Measurements from ENCODE around the gene MINPP1. TPM values are rescaled to one million over a fixed set of nuclear protein-coding genes. Genes with fewer than 3 reads are reported as not detected.

Gene MINPP1
- total and polyA plus RNA-seq, 2 experiments from 2014 or later: 46.0 to 56.1 TPM

GRCh38 chr10:87578160-87578841 is 73.6 kb downstream of the MINPP1 start:
- no peaks in the 10 kb centered on the region for H3K9me2 ChIP-seq (replicated peaks; ENCODE audit: insufficient read depth)
- H3K27me3 ChIP-seq: no peaks in the 10 kb centered on the region
- TF ChIP-seq EZH2 (IDR thresholded peaks at IDR 0.05; ENCODE audit: borderline replicate concordance) (no peak), CTCF (IDR thresholded peaks at IDR 0.05; ENCODE audit: poor library complexity) (no peak), EZH2phosphoT487 (IDR thresholded peaks at IDR 0.05; ENCODE audit: low read depth, severe bottlenecking, unreplicated experiment) (no peak)
- peak overlapping the region; percentile 10 for H2AFZ ChIP-seq
- no peaks in the 10 kb centered on the region for H3K36me3 ChIP-seq (replicated peaks; ENCODE audit: insufficient read depth, low read depth)
- DNase-seq (ENCODE audit: low spot score): no peak
- H3K27ac ChIP-seq: peak overlapping the region; percentile 56
- no peaks in the 10 kb centered on the region for H4K20me1 ChIP-seq (ENCODE audit: insufficient read depth, poor library complexity, severe bottlenecking)
- 70% methylated on average over 5 of the region's 5 CpGs for WGBS (ENCODE audit: low lambda C conversion rate, missing lambda C conversion rate)
- H3K4me3 ChIP-seq: no peak overlapping the region
- H3K79me2 ChIP-seq: no peaks in the 10 kb centered on the region
- H3K4me2 ChIP-seq: peak overlapping the region; percentile 39
- H3K9me3 ChIP-seq (ENCODE audit: low read depth): no peaks in the 10 kb centered on the region
- H3K4me1 ChIP-seq (ENCODE audit: insufficient read depth): peaks cover 13% of the 10 kb centered on the region

GRCh38 chr10:87578842-87579401 is 74.2 kb downstream of the MINPP1 start:
- H3K4me2 ChIP-seq: peak overlapping the region; percentile 39
- TF ChIP-seq EZH2 (IDR thresholded peaks at IDR 0.05; ENCODE audit: borderline replicate concordance): no peak
- TF ChIP-seq CTCF (IDR thresholded peaks at IDR 0.05; ENCODE audit: poor library complexity): no peak
- TF ChIP-seq EZH2phosphoT487 (IDR thresholded peaks at IDR 0.05; ENCODE audit: low read depth, severe bottlenecking, unreplicated experiment): no peak
- H2AFZ ChIP-seq: peak overlapping the region; percentile 10
- no peaks in the 10 kb centered on the region for H3K27me3 ChIP-seq
- H3K36me3 ChIP-seq (replicated peaks; ENCODE audit: insufficient read depth, low read depth): no peaks in the 10 kb centered on the region
- H4K20me1 ChIP-seq (ENCODE audit: insufficient read depth, poor library complexity, severe bottlenecking): no peaks in the 10 kb centered on the region
- no peaks in the 10 kb centered on the region for H3K9me3 ChIP-seq (ENCODE audit: low read depth)
- no peak overlapping the region for H3K4me3 ChIP-seq
- H3K27ac ChIP-seq: peak overlapping the region; percentile 56
- peak; percentile 25 for DNase-seq (ENCODE audit: low spot score)
- peaks cover 13% of the 10 kb centered on the region for H3K4me1 ChIP-seq (ENCODE audit: insufficient read depth)
- H3K9me2 ChIP-seq (replicated peaks; ENCODE audit: insufficient read depth): no peaks in the 10 kb centered on the region
- no peaks in the 10 kb centered on the region for H3K79me2 ChIP-seq
- WGBS (ENCODE audit: low lambda C conversion rate, missing lambda C conversion rate): 49% methylated on average over 11 of the region's 11 CpGs

- no peak for DNase-seq (ENCODE audit: low spot score)
- Histone ChIP-seq H3K79me2 (no peaks in the 10 kb centered on the region), H3K4me1 (ENCODE audit: insufficient read depth) (peaks cover 13% of the 10 kb centered on the region), H3K27me3 (no peaks in the 10 kb centered on the region), H3K4me2 (peak overlapping the region; percentile 39), H3K36me3 (replicated peaks; ENCODE audit: insufficient read depth, low read depth) (no peaks in the 10 kb centered on the region), H3K27ac (peak overlapping the region; percentile 56), H3K9me3 (ENCODE audit: low read depth) (no peaks in the 10 kb centered on the region), H4K20me1 (ENCODE audit: insufficient read depth, poor library complexity, severe bottlenecking) (no peaks in the 10 kb centered on the region), H2AFZ (no peak overlapping the region), H3K9me2 (replicated peaks; ENCODE audit: insufficient read depth) (no peaks in the 10 kb centered on the region), H3K4me3 (no peak overlapping the region)
- WGBS (ENCODE audit: low lambda C conversion rate, missing lambda C conversion rate): 55% methylated on average over 1 of the region's 1 CpG
- no peak for TF ChIP-seq CTCF (IDR thresholded peaks at IDR 0.05; ENCODE audit: poor library complexity)
- no peak for TF ChIP-seq EZH2phosphoT487 (IDR thresholded peaks at IDR 0.05; ENCODE audit: low read depth, severe bottlenecking, unreplicated experiment)
- TF ChIP-seq EZH2 (IDR thresholded peaks at IDR 0.05; ENCODE audit: borderline replicate concordance): no peak
Observed at GRCh38 chr10:87579563-87579962, 74.9 kb downstream of the MINPP1 start.

Measured in hepatocyte (in vitro differentiated cells).